Measurements from ENCODE around the gene CYTH4. TPM values are rescaled to one million over a fixed set of nuclear protein-coding genes. Genes with fewer than 3 reads are reported as not detected.

Gene CYTH4
- total and polyA plus RNA-seq, 2 of the 8 experiments (the other 6 are each of a cell fraction or from before 2014, with no cell fraction given), result 0.09 TPM; not detected in 1

- no peak for TF ChIP-seq SAP30 (IDR thresholded peaks at IDR 0.05; ENCODE audit: insufficient read depth, insufficient replicate concordance, low read length)
- TF ChIP-seq KDM1A (IDR thresholded peaks at IDR 0.05; ENCODE audit: borderline replicate concordance, low read length), result no peak
- TF ChIP-seq SP4 (IDR thresholded peaks at IDR 0.05; ENCODE audit: low read length), result no peak
- TF ChIP-seq SP2 (IDR thresholded peaks at IDR 0.05; ENCODE audit: low read length), result no peak
- no peak for TF ChIP-seq SUZ12 (IDR thresholded peaks at IDR 0.05; ENCODE audit: low read length)
Observed at GRCh38 chr22:37273126-37273845, 9.0 kb upstream of the CYTH4 start (continued).

All from H1 (cell line).